ENCODE measurements around the gene MRPL42. TPM values are rescaled to one million over a fixed set of nuclear protein-coding genes. Genes with fewer than 3 reads are reported as not detected.

The MRPL42 gene
- total RNA-seq = 28.7 TPM

DNA sequence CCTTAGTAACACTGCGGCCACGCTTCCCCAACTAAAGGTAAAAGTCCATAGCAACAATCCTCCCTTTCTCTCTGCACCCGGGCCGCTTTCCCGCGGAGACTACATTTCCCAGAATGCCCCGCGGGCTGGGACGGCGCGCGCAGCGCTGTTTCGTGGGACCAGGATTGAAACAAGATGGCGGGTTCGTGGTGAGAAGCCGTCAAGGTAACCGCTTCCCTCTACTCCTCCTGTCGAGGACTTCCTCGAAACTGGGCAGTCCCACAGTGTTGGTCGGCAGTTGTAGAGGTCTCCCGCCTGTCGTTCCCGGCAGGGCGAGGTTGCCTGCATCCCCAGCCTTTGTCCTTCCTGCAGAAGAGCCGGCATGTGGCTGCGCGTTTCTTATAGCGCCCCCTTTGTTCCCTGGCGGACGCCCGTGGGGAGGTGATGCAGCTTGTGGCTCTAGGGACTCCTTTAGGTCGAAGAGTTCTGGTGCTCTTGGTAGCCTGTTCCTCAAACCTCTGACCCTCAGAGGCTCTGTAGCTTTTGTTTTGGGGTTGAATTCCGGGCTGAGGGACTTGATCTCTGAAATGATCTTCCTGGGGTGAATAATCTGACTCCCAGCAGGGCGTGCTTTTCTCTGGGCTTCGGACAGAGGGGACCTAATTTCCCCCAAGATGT, at the start of gene MRPL42:
Gene MRPL42, plus strand, starts transcription at position 164 of the 657 bp plus-strand sequence. CDS start 1,772 bp downstream, outside the sequence.
- Histone ChIP-seq H3K4me1 (ENCODE audit: control insufficient read depth in 3 of 3, insufficient read depth in 3 of 3, low read length in 3 of 3) (peaks cover 9 to 16% (median 10%) of the 10 kb centered on the region in 3 donors), H3K9ac (ENCODE audit: low read depth in 1 of 3, low read length in 3 of 3) (peak within 1 kb of the TSS; percentile 94 to 97 (median 96)), H3K27ac (ENCODE audit: low read depth, low read length) (peak within 1 kb of the TSS; percentile 91), H3K27me3 (ENCODE audit: control insufficient read depth in 3 of 3, insufficient read depth in 3 of 3, low read length in 3 of 3) (no peaks in the 10 kb centered on the region), H3K4me3 (ENCODE audit: low read length in 3 of 3) (peak within 1 kb of the TSS; percentile 98 to 100 (median 100)), H3K36me3 (ENCODE audit: control insufficient read depth in 3 of 3, insufficient read depth in 3 of 3, low read length in 3 of 3) (peaks cover 0 to 4% (median 0%) of the 10 kb centered on the region in 3 donors), H3K9me3 (ENCODE audit: control insufficient read depth in 3 of 3, low read length in 3 of 3) (no peaks in the 10 kb centered on the region)

DNA sequence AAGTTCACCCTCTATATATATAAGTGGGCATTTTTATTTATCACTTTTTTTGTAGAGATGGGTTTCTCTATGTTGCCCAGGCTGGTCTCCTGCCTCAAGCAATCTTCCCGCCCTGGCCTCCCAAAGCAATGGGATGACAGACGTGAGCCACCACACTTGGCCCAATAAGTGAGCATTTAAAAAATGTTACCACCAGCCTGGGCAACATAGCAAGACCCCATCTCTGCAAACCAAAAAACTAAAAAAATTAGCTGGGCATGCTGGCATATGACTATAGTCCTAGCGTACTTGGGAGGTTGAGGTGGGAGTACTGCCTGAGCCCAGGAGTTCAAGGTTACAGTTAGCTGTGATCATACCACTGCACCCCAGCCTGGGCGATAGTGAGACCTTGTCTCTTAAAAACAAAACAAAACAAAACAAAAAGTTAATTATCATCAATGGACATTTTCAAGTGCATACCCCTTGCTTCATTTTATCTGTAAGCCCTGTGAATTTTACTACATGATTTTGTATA, 49.3 kb upstream of the MRPL42 start:
- Histone ChIP-seq H3K4me3 (ENCODE audit: low read length in 3 of 3) (no peak overlapping the region), H3K27me3 (ENCODE audit: control insufficient read depth in 3 of 3, insufficient read depth in 3 of 3, low read length in 3 of 3) (no peaks in the 10 kb centered on the region), H3K27ac (ENCODE audit: low read depth, low read length) (peak overlapping the region; percentile 16), H3K9ac (ENCODE audit: low read depth in 1 of 3, low read length in 3 of 3) (no peak overlapping the region), H3K36me3 (ENCODE audit: control insufficient read depth in 3 of 3, insufficient read depth in 3 of 3, low read length in 3 of 3) (no peaks in the 10 kb centered on the region), H3K9me3 (ENCODE audit: control insufficient read depth in 3 of 3, low read length in 3 of 3) (no peaks in the 10 kb centered on the region), H3K4me1 (ENCODE audit: control insufficient read depth in 3 of 3, insufficient read depth in 3 of 3, low read length in 3 of 3) (peaks cover 20 to 36% (median 28%) of the 10 kb centered on the region in 3 donors)

DNA sequence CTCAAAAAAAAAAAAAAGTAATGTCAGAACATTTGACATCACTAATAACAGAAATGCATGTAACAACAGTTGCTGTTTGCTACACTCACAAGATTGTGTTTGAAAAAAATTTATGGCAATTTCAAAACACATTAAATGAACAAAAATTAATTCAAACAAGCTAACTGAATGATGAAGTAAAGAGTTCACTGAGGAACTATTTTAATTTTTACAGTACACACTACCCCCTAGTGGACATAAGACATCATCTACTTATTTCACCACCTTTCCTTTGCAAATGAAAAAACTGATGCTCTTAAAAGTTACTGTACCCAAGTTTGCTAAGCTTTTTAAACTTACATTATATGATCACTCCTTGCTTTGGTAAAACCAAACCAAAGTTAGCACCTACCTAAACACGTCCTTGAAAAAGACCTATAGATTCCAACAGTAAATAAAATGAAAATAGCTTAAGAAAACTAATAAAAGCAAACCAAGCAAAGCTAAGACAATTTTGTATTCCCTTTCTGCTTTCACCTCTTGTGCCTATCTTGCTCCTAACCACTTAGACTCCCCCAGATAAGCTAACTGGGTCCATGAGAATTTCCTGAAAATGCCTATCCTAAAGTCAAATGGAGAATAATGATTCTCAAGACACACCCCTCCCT, 47.8 kb upstream of the MRPL42 start:
- no peak overlapping the region for H3K4me3 ChIP-seq (ENCODE audit: low read length in 3 of 3)
- peak overlapping the region in 1 of 3 donors; percentile 1 for H3K9ac ChIP-seq (ENCODE audit: low read depth in 1 of 3, low read length in 3 of 3)
- no peaks in the 10 kb centered on the region for H3K9me3 ChIP-seq (ENCODE audit: control insufficient read depth in 3 of 3, low read length in 3 of 3)
- no peaks in the 10 kb centered on the region for H3K36me3 ChIP-seq (ENCODE audit: control insufficient read depth in 3 of 3, insufficient read depth in 3 of 3, low read length in 3 of 3)
- peaks cover 21 to 28% (median 28%) of the 10 kb centered on the region in 3 donors for H3K4me1 ChIP-seq (ENCODE audit: control insufficient read depth in 3 of 3, insufficient read depth in 3 of 3, low read length in 3 of 3)
- no peaks in the 10 kb centered on the region for H3K27me3 ChIP-seq (ENCODE audit: control insufficient read depth in 3 of 3, insufficient read depth in 3 of 3, low read length in 3 of 3)
- peak overlapping the region; percentile 32 for H3K27ac ChIP-seq (ENCODE audit: low read depth, low read length)

DNA sequence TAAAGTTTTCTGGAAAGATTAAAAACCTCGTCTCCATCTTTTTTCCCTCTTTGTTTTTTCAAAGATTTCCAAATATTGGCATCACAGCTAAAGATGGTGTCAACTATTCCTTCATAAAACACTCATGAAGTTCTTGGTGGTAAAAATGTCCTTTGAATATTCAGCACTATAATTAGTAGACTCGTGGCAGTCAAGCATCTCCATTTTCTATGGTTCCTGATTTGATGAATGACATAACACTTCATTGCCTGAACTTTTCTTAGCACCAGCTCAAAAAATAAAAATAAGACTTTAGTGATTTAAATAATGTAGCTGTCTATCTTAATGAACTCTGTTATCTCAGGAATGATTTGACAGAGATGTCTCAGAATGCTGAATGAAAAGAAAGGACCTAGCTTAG, 45.3 kb upstream of the MRPL42 start:
- no peak overlapping the region for H3K4me3 ChIP-seq (ENCODE audit: low read length in 3 of 3)
- H3K27ac ChIP-seq (ENCODE audit: low read depth, low read length) = no peak overlapping the region
- H3K4me1 ChIP-seq (ENCODE audit: control insufficient read depth in 3 of 3, insufficient read depth in 3 of 3, low read length in 3 of 3) = peaks cover 26 to 32% (median 28%) of the 10 kb centered on the region in 3 donors
- no peaks in the 10 kb centered on the region for H3K36me3 ChIP-seq (ENCODE audit: control insufficient read depth in 3 of 3, insufficient read depth in 3 of 3, low read length in 3 of 3)
- H3K9me3 ChIP-seq (ENCODE audit: control insufficient read depth in 3 of 3, low read length in 3 of 3) = no peaks in the 10 kb centered on the region
- H3K9ac ChIP-seq (ENCODE audit: low read depth in 1 of 3, low read length in 3 of 3) = no peak overlapping the region
- H3K27me3 ChIP-seq (ENCODE audit: control insufficient read depth in 3 of 3, insufficient read depth in 3 of 3, low read length in 3 of 3) = no peaks in the 10 kb centered on the region

DNA sequence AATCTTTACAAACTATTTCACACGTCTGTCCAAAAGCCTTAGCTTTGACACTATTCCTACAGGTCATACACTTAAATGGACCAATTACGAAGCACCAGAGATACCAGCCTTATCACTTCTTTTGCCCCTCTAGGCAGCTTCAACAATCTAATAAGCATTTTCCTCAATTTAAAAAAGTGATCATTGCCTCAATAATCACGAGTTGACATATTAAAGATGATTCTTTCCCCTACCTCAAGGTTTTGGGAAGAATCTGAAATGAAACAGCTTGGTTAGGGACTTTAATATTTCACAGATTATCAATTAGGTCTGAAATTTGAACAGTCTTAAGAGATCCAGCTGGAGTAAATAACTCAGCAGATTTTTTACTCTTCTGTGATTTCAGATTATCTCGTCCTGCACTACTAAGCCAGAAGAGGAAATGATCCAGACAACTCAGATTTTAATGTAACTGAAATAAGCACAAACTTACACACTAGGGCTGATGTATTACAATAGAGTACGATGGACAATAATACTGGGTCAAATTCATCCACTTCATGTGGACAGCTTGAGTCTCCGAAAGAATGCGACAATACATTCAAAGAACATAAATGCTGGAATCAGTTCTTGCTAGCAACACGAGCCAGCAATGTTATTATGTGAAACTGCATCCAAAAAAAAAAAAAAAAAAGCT, 41.4 kb upstream of the MRPL42 start:
- peaks cover 40 to 48% (median 44%) of the 10 kb centered on the region in 3 donors for H3K4me1 ChIP-seq (ENCODE audit: control insufficient read depth in 3 of 3, insufficient read depth in 3 of 3, low read length in 3 of 3)
- no peaks in the 10 kb centered on the region for H3K9me3 ChIP-seq (ENCODE audit: control insufficient read depth in 3 of 3, low read length in 3 of 3)
- H3K9ac ChIP-seq (ENCODE audit: low read depth in 1 of 3, low read length in 3 of 3) = peak overlapping the region in 1 of 3 donors; percentile 3
- peak overlapping the region in 1 of 3 donors; percentile 20 for H3K4me3 ChIP-seq (ENCODE audit: low read length in 3 of 3)
- peak overlapping the region; percentile 38 for H3K27ac ChIP-seq (ENCODE audit: low read depth, low read length)
- H3K27me3 ChIP-seq (ENCODE audit: control insufficient read depth in 3 of 3, insufficient read depth in 3 of 3, low read length in 3 of 3) = no peaks in the 10 kb centered on the region
- no peaks in the 10 kb centered on the region for H3K36me3 ChIP-seq (ENCODE audit: control insufficient read depth in 3 of 3, insufficient read depth in 3 of 3, low read length in 3 of 3)

DNA sequence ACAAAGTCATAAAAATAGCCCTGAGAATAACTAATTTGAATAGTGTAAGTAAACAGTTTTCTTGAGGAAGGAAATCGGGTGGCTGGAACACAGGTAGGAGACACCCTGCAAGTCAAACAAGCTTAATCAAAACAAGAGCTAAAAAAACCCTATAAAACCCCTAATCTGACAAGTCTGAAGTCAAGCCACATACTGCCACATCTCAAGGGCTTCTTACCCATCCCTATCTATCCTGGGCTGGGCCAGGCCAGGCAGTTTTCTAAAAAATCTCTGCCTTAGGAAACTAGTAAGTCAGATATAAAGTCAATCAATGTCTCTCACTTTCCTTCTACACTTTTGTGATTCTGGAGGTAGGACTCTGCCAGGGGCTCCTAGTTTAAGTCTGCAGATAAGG, 40.9 kb upstream of the MRPL42 start:
- peaks cover 40 to 52% (median 44%) of the 10 kb centered on the region in 3 donors for H3K4me1 ChIP-seq (ENCODE audit: control insufficient read depth in 3 of 3, insufficient read depth in 3 of 3, low read length in 3 of 3)
- no peaks in the 10 kb centered on the region for H3K36me3 ChIP-seq (ENCODE audit: control insufficient read depth in 3 of 3, insufficient read depth in 3 of 3, low read length in 3 of 3)
- H3K9me3 ChIP-seq (ENCODE audit: control insufficient read depth in 3 of 3, low read length in 3 of 3) = no peaks in the 10 kb centered on the region
- H3K9ac ChIP-seq (ENCODE audit: low read depth in 1 of 3, low read length in 3 of 3) = peak overlapping the region in 1 of 3 donors; percentile 51
- no peaks in the 10 kb centered on the region for H3K27me3 ChIP-seq (ENCODE audit: control insufficient read depth in 3 of 3, insufficient read depth in 3 of 3, low read length in 3 of 3)
- peak overlapping the region; percentile 38 for H3K27ac ChIP-seq (ENCODE audit: low read depth, low read length)
- H3K4me3 ChIP-seq (ENCODE audit: low read length in 3 of 3) = no peak overlapping the region

DNA sequence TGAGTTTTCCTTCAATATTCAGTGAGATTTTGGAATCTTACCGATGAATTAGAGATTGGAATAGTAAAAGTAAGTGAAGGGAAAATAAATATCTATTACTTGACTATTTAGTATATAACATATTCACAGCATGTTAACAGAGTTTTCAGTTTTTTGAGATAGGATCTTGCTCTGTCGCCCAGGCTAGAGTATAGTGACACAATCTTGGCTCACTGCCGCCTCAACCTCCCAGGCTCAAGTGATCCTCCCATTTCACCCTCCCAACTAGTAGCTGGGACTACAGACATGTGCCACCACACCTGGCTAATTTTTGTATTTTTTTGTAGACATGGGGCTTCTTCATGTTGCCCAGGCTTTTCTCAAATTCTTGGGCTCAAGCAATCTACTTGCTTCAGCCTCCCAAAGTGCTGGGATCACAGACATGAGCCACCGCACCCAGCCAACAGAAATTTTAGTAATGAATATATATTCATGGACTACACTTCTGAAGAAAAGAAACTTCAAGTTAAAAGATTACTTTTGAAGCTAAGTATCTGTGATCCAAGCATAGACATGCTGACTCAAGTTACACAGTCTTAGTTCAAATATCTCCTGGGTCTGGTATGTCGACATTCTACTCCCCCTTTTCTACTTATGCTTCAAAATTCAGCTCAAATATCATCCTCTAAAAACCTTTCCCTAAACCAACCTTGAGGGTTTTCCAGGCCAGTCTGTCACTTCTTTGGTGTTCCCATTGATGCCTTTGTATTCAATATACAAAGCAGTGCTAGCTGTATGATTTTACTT, 39.3 kb upstream of the MRPL42 start:
- H3K36me3 ChIP-seq (ENCODE audit: control insufficient read depth in 3 of 3, insufficient read depth in 3 of 3, low read length in 3 of 3) = no peaks in the 10 kb centered on the region
- peak overlapping the region in 1 of 3 donors; percentile 17 for H3K4me3 ChIP-seq (ENCODE audit: low read length in 3 of 3)
- H3K9ac ChIP-seq (ENCODE audit: low read depth in 1 of 3, low read length in 3 of 3) = no peak overlapping the region
- peaks cover 36 to 55% (median 37%) of the 10 kb centered on the region in 3 donors for H3K4me1 ChIP-seq (ENCODE audit: control insufficient read depth in 3 of 3, insufficient read depth in 3 of 3, low read length in 3 of 3)
- H3K27me3 ChIP-seq (ENCODE audit: control insufficient read depth in 3 of 3, insufficient read depth in 3 of 3, low read length in 3 of 3) = no peaks in the 10 kb centered on the region
- no peaks in the 10 kb centered on the region for H3K9me3 ChIP-seq (ENCODE audit: control insufficient read depth in 3 of 3, low read length in 3 of 3)
- peak overlapping the region; percentile 36 for H3K27ac ChIP-seq (ENCODE audit: low read depth, low read length)

DNA sequence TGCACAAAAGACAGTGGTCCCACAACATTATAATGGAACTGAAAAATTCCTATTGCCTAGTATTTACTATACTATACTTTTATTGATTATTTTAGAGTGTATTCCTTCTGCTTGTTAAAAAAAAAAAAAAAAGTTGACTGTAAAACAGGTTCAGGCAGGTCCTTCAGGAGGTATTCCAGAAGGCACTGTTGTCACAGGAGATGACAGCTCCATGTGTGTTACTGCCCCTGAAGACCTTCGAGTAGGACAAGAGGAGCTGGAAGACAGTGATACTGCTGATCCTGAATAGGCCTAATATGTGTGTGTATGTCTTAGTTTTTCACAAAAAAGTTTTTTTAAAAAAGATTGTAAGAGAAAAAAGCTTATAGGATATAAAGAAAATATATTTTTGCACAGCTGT, 37.9 kb upstream of the MRPL42 start:
- Histone ChIP-seq H3K27ac (ENCODE audit: low read depth, low read length) (no peak overlapping the region), H3K9ac (ENCODE audit: low read depth in 1 of 3, low read length in 3 of 3) (no peak overlapping the region), H3K9me3 (ENCODE audit: control insufficient read depth in 3 of 3, low read length in 3 of 3) (no peaks in the 10 kb centered on the region), H3K4me3 (ENCODE audit: low read length in 3 of 3) (no peak overlapping the region), H3K4me1 (ENCODE audit: control insufficient read depth in 3 of 3, insufficient read depth in 3 of 3, low read length in 3 of 3) (peaks cover 34 to 46% (median 41%) of the 10 kb centered on the region in 3 donors), H3K36me3 (ENCODE audit: control insufficient read depth in 3 of 3, insufficient read depth in 3 of 3, low read length in 3 of 3) (no peaks in the 10 kb centered on the region), H3K27me3 (ENCODE audit: control insufficient read depth in 3 of 3, insufficient read depth in 3 of 3, low read length in 3 of 3) (no peaks in the 10 kb centered on the region)

DNA sequence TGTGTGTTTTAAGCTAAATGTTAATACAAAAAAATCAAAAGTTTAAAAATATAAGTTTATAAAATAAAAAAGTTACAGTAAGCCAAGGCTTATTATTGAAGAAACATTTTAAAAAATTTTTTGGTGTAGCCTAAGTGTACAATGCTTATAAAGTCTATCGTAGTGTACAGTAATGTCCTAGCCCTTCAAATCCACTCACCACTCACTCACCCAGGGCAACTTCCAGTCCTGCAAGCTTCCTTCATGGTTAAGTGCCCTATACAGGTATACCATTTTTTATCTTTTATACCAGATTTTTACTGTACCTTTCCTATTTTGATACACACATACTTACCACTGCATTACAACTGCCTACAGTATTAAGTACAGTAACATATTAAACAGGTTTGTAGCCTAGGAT, 37.5 kb upstream of the MRPL42 start:
- no peaks in the 10 kb centered on the region for H3K9me3 ChIP-seq (ENCODE audit: control insufficient read depth in 3 of 3, low read length in 3 of 3)
- no peaks in the 10 kb centered on the region for H3K36me3 ChIP-seq (ENCODE audit: control insufficient read depth in 3 of 3, insufficient read depth in 3 of 3, low read length in 3 of 3)
- no peak overlapping the region for H3K27ac ChIP-seq (ENCODE audit: low read depth, low read length)
- H3K4me1 ChIP-seq (ENCODE audit: control insufficient read depth in 3 of 3, insufficient read depth in 3 of 3, low read length in 3 of 3) = peaks cover 33 to 43% (median 42%) of the 10 kb centered on the region in 3 donors
- H3K9ac ChIP-seq (ENCODE audit: low read depth in 1 of 3, low read length in 3 of 3) = no peak overlapping the region
- H3K27me3 ChIP-seq (ENCODE audit: control insufficient read depth in 3 of 3, insufficient read depth in 3 of 3, low read length in 3 of 3) = no peaks in the 10 kb centered on the region
- H3K4me3 ChIP-seq (ENCODE audit: low read length in 3 of 3) = no peak overlapping the region
